Gastrocnemius medialis (tissue), 4 donors: ENCODE results near the gene NXPH3.

ENCODE experiments used
- CTCF ChIP-seq, 5 experiments: fragments of 450-650 bp in 3 of 5; fragments of 200-600 bp in 2 of 5; sonication (generic) in 2 of 5; IDR thresholded peaks in 4 of 5; conservative IDR thresholded peaks in 1 of 5; 1 replicate in 4 of 5; 2 replicates in 1 of 5; pipeline ENCODE4 v1.5.1; 2016 to 2019; ENCODE audit warnings: antibody characterized with exemption in 5 of 5, mild to moderate bottlenecking in 3 of 5, moderate library complexity in 3 of 5
- POLR2A ChIP-seq, 2 donors: fragments of 450-650 bp; IDR thresholded peaks; one replicate each; pipeline ENCODE4 v1.6.1; 2017; ENCODE audit warnings: antibody characterized with exemption in 2 of 2, mild to moderate bottlenecking in 2 of 2, moderate library complexity in 2 of 2

DNA sequence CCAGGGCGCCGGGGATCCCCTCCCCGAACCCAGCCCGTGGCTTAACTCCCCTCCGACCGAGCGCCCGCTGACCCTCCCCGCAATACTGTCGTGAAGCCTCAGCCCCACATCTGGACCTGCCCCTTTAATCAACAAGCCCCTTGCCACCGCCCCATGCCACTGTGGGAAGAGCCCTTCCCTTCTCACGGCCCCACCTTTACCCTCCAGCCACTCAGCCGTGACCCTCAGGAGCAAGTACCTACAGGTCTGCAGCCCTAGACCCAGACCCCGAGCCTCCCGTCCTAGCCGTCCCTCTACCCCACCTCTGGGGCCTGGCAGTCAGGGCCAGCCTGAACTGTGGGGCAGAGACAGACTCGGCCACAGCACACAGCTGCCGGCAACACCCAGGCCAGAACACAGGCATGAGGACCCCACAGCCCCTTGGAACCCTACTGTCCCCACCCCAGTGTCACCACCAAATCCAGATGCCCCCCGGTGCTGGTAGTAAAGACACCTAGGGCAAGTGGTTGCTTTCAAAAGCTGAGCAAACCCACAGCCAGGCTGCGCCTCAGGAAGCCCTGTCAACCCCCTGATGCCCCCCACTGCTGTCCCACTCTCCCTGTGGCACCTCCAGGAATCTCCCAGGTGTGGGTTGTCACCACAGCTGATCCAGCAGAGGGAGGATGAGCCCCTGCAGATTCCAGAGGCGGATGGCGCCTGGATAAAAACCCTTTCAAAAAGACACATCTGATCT, 1.4 kb downstream of the NXPH3 start:
- TF ChIP-seq CTCF (IDR thresholded peaks at IDR 0.05 in 4 of 5, conservative IDR thresholded peaks at IDR 0.05 in 1 of 5) (no peak), POLR2A (IDR thresholded peaks at IDR 0.05) (no peak)
